ENCODE results near the gene MYL4.

- TF ChIP-seq POLR2A (IDR thresholded peaks at IDR 0.05; ENCODE audit: low read depth, low read length) = no peak
- no peak for TF ChIP-seq POU2F2 (IDR thresholded peaks at IDR 0.05; ENCODE audit: low read depth, low read length)
- no peak for TF ChIP-seq POLR2AphosphoS5 (IDR thresholded peaks at IDR 0.05; ENCODE audit: low read depth, low read length)
- TF ChIP-seq SPI1 (IDR thresholded peaks at IDR 0.05; ENCODE audit: low read depth, low read length) = no peak
- TF ChIP-seq TAF1 (IDR thresholded peaks at IDR 0.05; ENCODE audit: low read depth, low read length) = no peak
Observed at GRCh38 chr17:47210779-47211178, 1.6 kb downstream of the MYL4 start.
